Fibroblast of pulmonary artery (primary cell): ENCODE results near the gene CACNA1B.
"Not testable (repeated sequence)": the region's sequence is repeated elsewhere in the genome, so short reads cannot be mapped to it uniquely, and the experiment has no call there.

Experiments
- DNase-seq: peaks from one replicate; pipeline ENCODE4 v3.0.0-alpha.2; 2010; ENCODE audit warnings: low read depth
- H3K4me3 ChIP-seq: replicated peaks from 2 replicates; pipeline ENCODE4 v1.5.1; 2011; ENCODE audit warnings: low read depth, mild to moderate bottlenecking, control low read depth, low read length, moderate library complexity
- CTCF ChIP-seq: IDR thresholded peaks from 2 replicates; pipeline ENCODE4 v1.5.1; 2011; ENCODE audit warnings: mild to moderate bottlenecking, control low read depth, low read length, inconsistent platforms; ENCODE audit errors: missing control alignments

CACNA1B gene

GRCh38 chr9:137881591-137882505, 4.3 kb downstream of the CACNA1B start:
- DNase-seq, result no peak
- H3K4me3 ChIP-seq, result no peak overlapping the region
- TF ChIP-seq CTCF, result no peak

- TF ChIP-seq CTCF, result no peak
These were observed 4.9 kb downstream of the CACNA1B start for GRCh38 chr9:137882506-137882821.

DNA sequence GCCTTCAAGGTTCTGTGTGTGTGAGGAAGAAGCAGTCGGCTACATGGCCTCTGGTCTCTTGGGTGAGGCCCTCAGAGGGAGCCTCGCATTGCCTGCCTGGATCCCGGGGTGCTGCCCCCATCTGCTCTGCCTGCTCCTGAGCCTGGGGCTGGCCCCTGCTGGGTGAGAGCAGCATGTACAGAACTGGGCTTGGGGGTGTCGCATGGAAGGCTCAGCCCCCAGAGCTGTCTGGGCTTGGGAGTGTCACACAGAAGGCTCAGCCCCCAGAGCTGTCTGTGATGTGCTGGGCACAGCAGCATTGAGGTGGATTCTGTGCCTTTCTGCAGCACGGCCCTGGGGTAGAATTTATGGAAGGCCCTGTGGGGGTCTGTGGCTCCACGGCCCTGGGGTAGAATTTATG, 6.4 kb downstream of the CACNA1B start:
- not testable (repeated sequence) for H3K4me3 ChIP-seq, DNase-seq

More at GRCh38 chr9:137882506-137882821, 4.9 kb downstream of the CACNA1B start:
- no peak for DNase-seq
- H3K4me3 ChIP-seq, result no peak overlapping the region

- H3K4me3 ChIP-seq, DNase-seq: not testable (repeated sequence)
These were observed 7.0 kb downstream of the CACNA1B start for GRCh38 chr9:137884547-137884946.

DNA sequence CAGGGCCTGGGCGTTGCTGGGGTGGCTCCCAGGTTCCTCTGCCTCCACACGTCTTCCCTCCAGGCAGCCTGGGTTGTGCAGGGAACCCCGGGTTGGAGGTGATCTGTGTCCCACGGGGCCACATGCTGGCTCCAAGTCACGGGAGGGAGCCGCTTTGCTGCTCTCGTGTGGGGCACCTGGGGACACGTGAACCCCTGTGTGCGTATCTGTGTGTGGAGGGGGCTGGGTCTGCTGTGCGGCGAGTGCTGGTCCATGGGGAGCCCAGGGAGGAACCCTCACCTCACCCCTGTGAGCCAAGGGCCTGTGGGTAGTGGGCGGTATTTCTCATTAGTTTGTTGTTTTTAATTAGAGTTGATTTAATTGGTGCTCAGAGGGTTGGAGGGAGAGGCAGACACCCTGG, 7.5 kb downstream of the CACNA1B start:
- not testable (repeated sequence) for DNase-seq, H3K4me3 ChIP-seq

DNA sequence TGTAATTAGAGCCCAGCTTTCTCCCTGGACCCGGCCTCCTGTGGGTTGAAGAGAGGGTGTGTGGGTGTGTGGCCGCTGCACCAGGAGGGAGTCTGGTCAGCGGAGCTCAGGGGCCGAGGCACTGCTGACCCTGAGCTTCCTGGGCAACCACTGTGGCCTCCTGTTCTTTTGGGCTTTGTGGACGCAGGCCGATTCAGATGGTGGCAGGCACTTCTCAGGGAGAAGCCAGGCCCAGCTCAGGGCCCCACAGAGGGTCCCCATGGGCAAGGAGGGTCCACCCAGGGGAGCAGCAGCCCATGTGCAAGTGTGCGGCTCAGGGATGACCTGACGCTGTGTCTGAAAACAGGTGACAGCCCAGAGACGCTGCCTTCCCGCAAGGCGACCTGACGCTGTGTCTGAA, 11.0 kb downstream of the CACNA1B start:
- DNase-seq, H3K4me3 ChIP-seq: not testable (repeated sequence)

- DNase-seq, H3K4me3 ChIP-seq: not testable (repeated sequence)
These were observed 12.4 kb downstream of the CACNA1B start for GRCh38 chr9:137889966-137890365.

- not testable (repeated sequence) for DNase-seq, H3K4me3 ChIP-seq
These were observed 13.4 kb downstream of the CACNA1B start for GRCh38 chr9:137890768-137891587.

GRCh38 chr9:137891588-137892423, 14.2 kb downstream of the CACNA1B start:
- TF ChIP-seq CTCF, result no peak
- H3K4me3 ChIP-seq, result no peak overlapping the region
- DNase-seq, result no peak
